CD4-positive, alpha-beta T cell treated with Interleukin-4 for 4 hours (primary cell): ENCODE data around the gene CELA2B.
"Not testable (repeated sequence)": the region's sequence is repeated elsewhere in the genome, so short reads cannot be mapped to it uniquely, and the experiment has no call there.

Source experiments
- DNase-seq: peaks from one replicate; pipeline ENCODE4 v3.0.0-alpha.2; 2020

CELA2B gene

DNA sequence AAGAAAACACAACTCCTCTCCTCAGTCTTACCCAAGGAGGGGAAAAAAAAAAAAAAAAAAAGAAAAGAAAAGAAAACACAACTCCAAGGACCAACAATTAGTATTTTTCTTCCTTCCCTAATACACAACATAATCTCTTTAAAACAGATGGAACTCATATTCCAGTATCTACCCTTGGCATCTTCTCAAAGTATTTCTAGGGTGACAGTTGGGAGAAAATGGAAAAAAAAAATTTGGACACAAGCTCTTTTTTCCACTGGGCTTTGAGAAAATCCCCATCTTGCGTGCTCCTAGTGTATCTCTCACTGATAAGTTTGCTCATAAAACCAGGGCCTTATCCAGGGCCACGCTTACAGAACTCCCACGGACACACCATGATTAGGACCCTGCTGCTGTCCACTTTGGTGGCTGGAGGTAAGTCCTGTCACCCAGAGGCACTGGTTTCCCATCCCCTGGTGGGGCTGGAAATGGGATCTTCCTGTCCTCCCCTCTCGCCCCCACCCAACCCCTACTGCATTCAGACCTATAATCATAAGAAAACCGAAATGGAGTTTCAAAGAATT, at the start of gene CELA2B:
Gene CELA2B, plus strand, starts transcription at position 353 of the 563 bp plus-strand sequence. Its CDS starts 22 bp downstream, at position 375.
- DNase-seq: no peak

DNA sequence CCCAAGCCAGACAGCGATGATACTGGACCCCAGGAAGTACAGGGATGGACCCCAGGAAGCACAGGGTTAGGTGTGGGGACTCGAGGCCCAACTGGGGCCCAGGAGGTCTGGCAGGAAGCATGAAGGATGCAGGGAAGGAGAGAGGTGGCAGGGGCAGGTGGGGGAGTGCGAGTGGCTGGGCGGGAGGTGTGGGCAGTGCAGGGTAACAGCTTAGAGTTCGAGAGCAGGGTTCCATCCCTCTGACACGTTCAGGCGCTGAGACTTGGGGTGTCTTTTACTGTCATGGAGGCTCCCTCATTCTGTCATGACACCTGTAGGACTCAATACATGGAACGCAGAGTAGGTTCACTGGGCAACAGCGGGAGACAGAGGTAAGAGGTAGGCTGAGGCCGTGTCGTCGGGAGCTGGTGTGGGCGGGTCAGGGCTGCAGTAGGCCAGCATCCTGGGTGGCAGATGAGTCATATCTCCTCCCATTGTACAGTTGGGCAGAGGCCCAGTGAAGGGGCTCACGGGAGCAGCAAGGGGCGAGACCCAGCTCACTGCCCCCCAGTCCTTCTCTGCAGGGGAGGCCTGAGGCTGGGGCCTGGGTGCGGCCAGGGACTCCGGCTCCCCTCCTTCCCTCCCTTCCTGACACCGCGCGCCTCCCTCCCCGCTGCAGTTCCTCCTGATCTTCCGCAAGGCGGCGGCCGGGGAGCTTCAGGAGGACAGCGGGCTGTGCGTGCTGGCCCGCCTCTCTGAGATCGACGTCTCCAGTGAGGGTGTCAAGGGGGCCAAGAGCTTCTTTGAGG, 49.2 kb upstream of the CELA2B start:
- no peak for DNase-seq

GRCh38 chr1:15427280-15427666, 48.6 kb upstream of the CELA2B start:
- DNase-seq: no peak

DNA sequence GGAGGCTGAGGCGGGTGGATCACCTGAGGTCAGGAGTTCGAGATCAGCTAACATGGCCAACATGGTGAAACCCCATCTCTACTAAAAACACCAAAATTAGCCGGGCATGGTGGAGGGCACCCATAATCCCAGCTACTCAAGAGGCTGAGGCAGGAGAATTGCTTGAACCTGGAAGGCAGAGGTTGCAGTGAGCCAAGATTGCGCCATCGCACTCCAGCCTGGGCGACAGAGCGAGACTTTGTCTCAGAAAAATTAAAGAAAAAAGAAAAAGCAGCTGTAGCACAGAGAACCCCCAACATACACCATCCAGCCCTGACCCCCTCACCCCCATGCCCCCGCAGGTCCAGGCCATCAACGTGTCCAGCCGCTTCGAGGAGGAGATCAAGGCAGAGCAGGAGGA, 47.7 kb upstream of the CELA2B start:
- DNase-seq: not testable (repeated sequence)

GRCh38 chr1:15428815-15429435, 47.0 kb upstream of the CELA2B start:
- no peak for DNase-seq

GRCh38 chr1:15429701-15430149, 46.2 kb upstream of the CELA2B start:
- no peak for DNase-seq

GRCh38 chr1:15430787-15431570, 44.9 kb upstream of the CELA2B start:
- peak; percentile 62 for DNase-seq

DNA sequence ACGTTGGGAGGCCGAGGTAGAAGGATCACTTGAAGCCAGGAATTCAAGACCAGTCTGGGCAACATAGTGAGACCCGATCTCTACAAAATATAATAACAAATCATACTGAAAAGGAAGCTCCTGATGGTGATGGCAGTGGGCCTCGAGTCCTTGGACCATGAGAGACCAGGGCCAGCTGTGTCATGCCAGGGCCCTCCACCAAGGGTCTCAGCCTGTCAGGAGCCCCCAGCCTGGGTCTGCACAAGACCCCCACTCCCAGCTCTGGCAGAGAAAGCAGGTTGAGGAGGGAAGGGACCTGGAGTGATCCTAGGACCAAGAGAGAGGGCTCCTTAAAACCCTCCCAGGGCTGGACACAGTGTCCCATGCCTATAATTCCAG, 44.3 kb upstream of the CELA2B start:
- no peak for DNase-seq

GRCh38 chr1:15432324-15432723, 43.6 kb upstream of the CELA2B start:
- DNase-seq: no peak

DNA sequence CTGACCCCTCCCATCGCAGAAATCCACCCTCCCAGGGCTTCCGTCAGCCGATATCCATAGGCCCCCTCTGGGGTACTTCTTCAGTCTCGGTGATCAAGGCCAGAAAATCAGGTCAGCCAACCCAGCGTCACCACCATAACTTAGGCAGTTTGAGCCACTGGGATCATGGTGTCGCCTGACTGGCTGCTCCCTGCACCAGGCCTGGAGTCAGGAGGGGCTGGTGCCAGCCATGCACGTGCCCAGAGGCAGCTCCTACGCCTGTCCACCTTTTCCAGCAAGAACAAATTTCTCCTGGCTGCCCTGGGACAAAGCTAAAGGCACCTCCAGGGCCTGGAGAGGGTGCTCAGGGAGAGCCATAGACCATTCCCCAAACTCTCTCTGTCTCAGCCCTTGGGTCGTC, 42.4 kb upstream of the CELA2B start:
- DNase-seq: no peak

DNA sequence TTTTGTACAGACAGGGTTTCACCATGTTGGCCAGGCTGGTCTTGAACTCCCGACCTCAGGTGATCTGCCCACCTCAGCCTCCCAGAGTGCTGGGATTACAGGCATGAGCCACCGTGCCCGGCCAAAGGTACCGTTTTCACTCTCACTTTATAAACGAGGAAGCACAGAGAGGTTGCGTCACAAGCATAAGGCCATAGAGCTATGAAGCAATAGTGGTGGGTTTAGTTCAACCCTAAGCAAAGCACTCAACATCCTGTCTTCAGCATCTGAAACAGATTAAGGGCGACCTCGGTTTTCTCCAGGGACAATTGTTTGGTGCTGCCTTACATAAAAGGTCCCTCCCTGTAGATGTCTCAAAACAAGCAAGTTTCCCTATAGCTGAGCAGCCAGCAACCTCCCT, 41.2 kb upstream of the CELA2B start:
- not testable (repeated sequence) for DNase-seq

DNA sequence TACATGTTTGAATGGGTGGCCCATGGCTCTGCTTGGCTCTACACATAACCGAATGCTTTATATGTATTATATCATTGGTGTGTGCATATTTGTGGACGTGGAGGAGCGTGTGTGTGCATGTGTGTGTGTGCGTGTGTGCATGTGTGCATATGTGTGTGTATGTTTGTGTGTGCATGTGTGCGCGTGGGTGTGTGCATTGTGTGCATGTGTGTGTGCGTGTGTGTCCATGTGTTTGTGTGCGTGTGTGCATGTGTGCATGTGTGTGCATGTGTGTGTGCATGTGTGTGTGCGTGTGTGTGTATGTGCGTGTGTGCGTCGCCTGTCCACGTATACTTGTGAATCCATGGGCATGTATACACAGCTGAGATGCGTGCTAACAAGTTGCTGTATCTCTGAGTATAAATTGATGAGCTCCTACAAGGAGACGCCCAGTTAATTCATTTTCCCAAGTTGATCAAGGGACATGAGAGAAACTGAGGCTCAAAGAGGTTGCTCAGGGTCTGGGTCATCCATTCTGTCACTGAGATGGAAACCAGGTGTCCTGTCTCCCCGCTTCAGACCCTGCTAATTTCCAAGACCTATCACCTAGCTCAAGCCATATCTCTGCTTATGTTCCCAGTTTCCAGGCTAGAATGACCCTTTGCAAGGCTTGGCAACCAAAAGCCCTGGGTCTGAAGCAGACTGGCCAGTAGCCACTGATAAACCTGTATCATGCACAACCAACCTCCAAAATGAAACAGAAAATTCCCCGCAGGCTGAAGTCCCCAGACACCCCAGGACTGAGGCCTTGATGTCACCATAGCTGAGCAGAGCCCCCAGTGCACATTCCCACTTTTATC, 40.4 kb upstream of the CELA2B start:
- no peak for DNase-seq

GRCh38 chr1:15436881-15437442, 38.9 kb upstream of the CELA2B start:
- DNase-seq: no peak

DNA sequence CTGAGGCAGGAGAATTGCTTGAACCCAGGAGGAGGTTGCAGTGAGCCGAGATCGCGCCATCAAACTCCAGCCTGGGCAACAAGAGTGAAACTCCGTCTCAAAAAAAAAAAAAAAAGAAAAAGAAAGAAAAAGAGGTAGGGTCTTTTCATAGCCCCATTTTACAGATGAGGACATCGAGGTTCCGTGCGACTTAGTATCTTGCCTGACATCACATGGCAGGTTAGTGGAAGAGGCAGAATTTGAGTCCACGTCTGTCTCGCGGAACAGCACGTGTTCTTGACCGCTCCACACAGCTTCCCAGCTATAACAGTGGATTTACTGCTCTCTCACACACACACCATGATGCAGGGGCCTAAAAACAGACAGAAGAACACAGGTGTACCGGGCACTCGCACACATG, 36.6 kb upstream of the CELA2B start:
- no peak for DNase-seq

DNA sequence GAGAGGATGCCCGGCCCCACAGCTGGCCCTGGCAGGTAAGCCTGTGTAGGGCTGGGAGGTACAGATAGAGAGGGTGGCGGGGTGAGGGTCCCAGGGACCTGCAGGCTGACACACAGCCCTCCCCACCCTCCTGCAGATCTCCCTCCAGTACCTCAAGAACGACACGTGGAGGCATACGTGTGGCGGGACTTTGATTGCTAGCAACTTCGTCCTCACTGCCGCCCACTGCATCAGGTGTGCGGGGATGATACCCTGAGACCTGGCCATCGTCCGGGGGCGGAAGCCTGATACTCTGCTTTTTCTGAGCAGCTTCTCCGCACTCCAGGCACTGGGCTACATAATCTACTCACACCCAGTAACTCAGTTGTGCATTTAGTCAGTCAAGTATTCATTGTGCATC, 35.5 kb upstream of the CELA2B start:
- DNase-seq: no peak

DNA sequence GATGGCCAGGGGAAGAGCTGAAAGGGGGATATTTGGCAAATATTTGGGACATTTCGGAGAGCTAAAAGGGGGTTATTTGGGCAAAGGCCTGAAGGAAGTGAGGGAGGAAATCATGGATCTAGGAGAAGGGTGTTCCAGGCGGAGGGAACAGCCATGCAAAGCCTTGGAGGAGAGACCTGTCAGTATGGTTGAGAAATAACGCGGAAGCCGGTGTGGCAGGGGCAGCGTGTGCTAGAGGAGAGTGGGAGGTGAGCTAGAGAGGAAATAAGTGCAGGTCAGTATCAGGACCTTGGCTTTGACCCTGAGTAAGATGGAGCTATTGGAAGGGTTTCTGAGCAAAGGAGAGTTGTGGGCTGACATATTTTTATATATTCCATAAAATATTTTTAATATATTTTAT, 34.7 kb upstream of the CELA2B start:
- DNase-seq: no peak

- DNase-seq: no peak
These were observed 33.8 kb upstream of the CELA2B start for GRCh38 chr1:15442119-15442518.

DNA sequence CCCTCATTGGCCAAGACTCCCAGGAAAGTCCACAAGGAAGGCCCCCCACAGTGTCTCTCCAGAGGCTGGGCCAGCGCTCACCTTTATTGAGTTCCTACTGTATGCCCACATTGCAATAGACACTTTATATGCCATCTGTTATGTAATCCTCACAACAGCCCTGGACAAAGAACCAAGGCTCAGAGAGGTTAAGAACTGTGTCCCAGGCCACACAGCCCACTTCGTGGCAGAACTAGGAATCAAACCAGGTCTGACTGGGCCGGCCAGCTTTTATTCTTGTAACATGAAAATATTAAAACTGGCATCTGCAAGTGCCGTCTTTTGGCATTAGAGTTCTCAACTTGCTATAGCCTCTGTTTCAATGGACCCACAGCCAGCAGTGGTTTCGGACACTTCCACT, 33.1 kb upstream of the CELA2B start:
- no peak for DNase-seq

DNA sequence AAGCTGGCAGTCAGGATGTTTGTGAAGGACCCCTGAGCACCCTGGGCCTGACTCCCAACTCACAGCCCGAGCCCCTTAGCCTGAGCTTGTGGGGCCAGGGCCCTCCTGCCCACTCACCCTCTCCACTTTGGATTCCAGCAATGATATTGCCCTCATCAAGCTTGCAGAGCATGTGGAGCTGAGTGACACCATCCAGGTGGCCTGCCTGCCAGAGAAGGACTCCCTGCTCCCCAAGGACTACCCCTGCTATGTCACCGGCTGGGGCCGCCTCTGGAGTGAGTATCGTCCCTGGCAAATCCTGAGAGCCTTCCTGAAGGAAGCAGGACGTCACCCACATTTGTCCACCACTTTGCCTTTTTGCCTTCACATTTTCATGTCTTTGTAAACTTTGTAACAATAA, 32.6 kb upstream of the CELA2B start:
- DNase-seq: no peak

- no peak for DNase-seq
These were observed 31.2 kb upstream of the CELA2B start for GRCh38 chr1:15444468-15445389.
